B cell (primary cell): ENCODE results near the gene HSPB9. TPM values are rescaled to one million over a fixed set of nuclear protein-coding genes. Genes with fewer than 3 reads are reported as not detected.

Experiments
- ATAC-seq: fragments of 200-7000 bp; cut with Tn5 transposase; one replicate; pipeline ENCODE4 v1.10.0; 2021; ENCODE audit warnings: low read depth, mild to moderate bottlenecking, moderate number of reproducible peaks, moderate library complexity
- CTCF ChIA-PET: fragments of 350-600 bp; sonication (Branson Sonifier 250); formaldehyde crosslinking; loops from one replicate; lab custom pipeline; 2021; ENCODE audit warnings: antibody characterized with exemption, inconsistent platforms; lab: Charles Lee
- POLR2A ChIA-PET: fragments of 350-600 bp; sonication (Branson Sonifier 250); formaldehyde crosslinking; loops from one replicate; lab custom pipeline; 2021; ENCODE audit warnings: antibody characterized with exemption; lab: Charles Lee
- DNase-seq: peaks from one replicate; pipeline ENCODE4 v3.0.0; 2013
- H2AFZ ChIP-seq: 2 replicates; pipeline ENCODE4 v1.6.1; 2012; ENCODE audit warnings: mild to moderate bottlenecking, low read depth, low read length; ENCODE audit not compliant: insufficient read depth, poor library complexity, severe bottlenecking
- H3K27ac ChIP-seq, 2 donors: 1 replicate in 1 of 2; 2 replicates in 1 of 2; pipeline ENCODE4 v1.5.1; 2012 to 2013; ENCODE audit warnings: low read length in 2 of 2, mild to moderate bottlenecking in 2 of 2, moderate library complexity in 1 of 2
- H3K27me3 ChIP-seq, 4 experiments: fragments of 200-600 bp in 1 of 4; sonication (generic) in 1 of 4; replicated peaks in 1 of 4; 1 replicate in 2 of 4; 2 replicates in 2 of 4; pipeline versions ENCODE4 v1.6.1 to v1.7.0; 2013 to 2016; ENCODE audit warnings: low read length in 3 of 4, mild to moderate bottlenecking in 2 of 4, mixed read lengths in 1 of 4, moderate library complexity in 1 of 4; ENCODE audit not compliant: insufficient read depth in 4 of 4, control insufficient read depth in 3 of 4; ENCODE audit errors: control extremely low read depth in 1 of 4
- H3K36me3 ChIP-seq, 2 experiments: replicated peaks in 1 of 2; 1 replicate in 1 of 2; 2 replicates in 1 of 2; pipeline versions ENCODE4 v1.6.1 to v1.7.1; 2013; ENCODE audit warnings: low read length in 1 of 2; ENCODE audit not compliant: insufficient read depth in 2 of 2, control insufficient read depth in 1 of 2; ENCODE audit errors: control extremely low read depth in 1 of 2, extremely low read depth in 1 of 2
- H3K4me1 ChIP-seq, 2 donors: fragments of 200-600 bp in 1 of 2; sonication (generic) in 1 of 2; 1 replicate in 1 of 2; 2 replicates in 1 of 2; pipeline versions ENCODE4 v1.5.1 to v1.6.1; 2013 to 2017; ENCODE audit warnings: low read length in 2 of 2; ENCODE audit not compliant: control insufficient read depth in 2 of 2, insufficient read depth in 2 of 2
- H3K4me2 ChIP-seq: replicated peaks from 2 replicates; pipeline ENCODE3; 2012; ENCODE audit warnings: mild to moderate bottlenecking, low read depth, low read length; ENCODE audit not compliant: poor library complexity, severe bottlenecking
- H3K4me3 ChIP-seq, 5 experiments: fragments of 200-600 bp in 1 of 5; sonication (generic) in 1 of 5; 1 replicate in 3 of 5; 2 replicates in 2 of 5; pipeline versions ENCODE4 v1.5.1 to v1.7.0; 2011 to 2016; ENCODE audit warnings: low read length in 4 of 5, mild to moderate bottlenecking in 4 of 5, low read depth in 2 of 5, control low read depth in 1 of 5, moderate library complexity in 1 of 5; ENCODE audit not compliant: insufficient read depth in 1 of 5; ENCODE audit errors: control extremely low read depth in 1 of 5, extremely low read depth in 1 of 5
- H3K79me2 ChIP-seq: fragments of 200-600 bp; sonication (generic); one replicate; pipeline ENCODE4 v1.6.0; 2016; ENCODE audit warnings: low read length; ENCODE audit not compliant: control insufficient read depth, insufficient read depth
- H3K9ac ChIP-seq: fragments of 200-600 bp; sonication (generic); 2 replicates; pipeline ENCODE4 v1.6.1; 2017; ENCODE audit warnings: mild to moderate bottlenecking, low read length, moderate library complexity
- H3K9me3 ChIP-seq, 3 donors: one replicate each; pipeline versions ENCODE4 v1.6.1 to v1.7.1; 2013; ENCODE audit warnings: low read length in 2 of 3; ENCODE audit not compliant: control insufficient read depth in 2 of 3, insufficient read depth in 1 of 3; ENCODE audit errors: control extremely low read depth in 1 of 3
- H4K20me1 ChIP-seq: 2 replicates; pipeline ENCODE4 v1.6.0; 2012; ENCODE audit warnings: mild to moderate bottlenecking, low read length; ENCODE audit not compliant: insufficient read depth, control insufficient read depth, poor library complexity, severe bottlenecking
- H3K27ac Mint-ChIP-seq: one replicate; pipeline ENCODE4 v1.8.0; 2021; ENCODE audit warnings: mixed read lengths
- H3K27me3 Mint-ChIP-seq: one replicate; pipeline ENCODE4 v1.8.0; 2021; ENCODE audit warnings: mixed read lengths
- H3K4me1 Mint-ChIP-seq: one replicate; pipeline ENCODE4 v1.8.0; 2021; ENCODE audit warnings: mixed read lengths
- H3K4me3 Mint-ChIP-seq: one replicate; pipeline ENCODE4 v1.8.0; 2021; ENCODE audit warnings: mixed read lengths
- H3K9me3 Mint-ChIP-seq: one replicate; pipeline ENCODE4 v1.8.0; 2022; ENCODE audit warnings: mixed read lengths; ENCODE audit not compliant: insufficient read depth
- CTCF ChIP-seq: fragments of 200-600 bp; IDR thresholded peaks from one replicate; pipeline ENCODE4 v1.8.0; 2022; ENCODE audit warnings: antibody characterized with exemption, mild to moderate bottlenecking
- EZH2 ChIP-seq: IDR thresholded peaks from 2 replicates; pipeline ENCODE4 v1.6.1; 2012; ENCODE audit warnings: borderline replicate concordance, low read depth, mild to moderate bottlenecking, moderate library complexity, low read length; ENCODE audit not compliant: insufficient read depth, poor library complexity, severe bottlenecking
- WGBS: methylation state at CpG from one replicate; pipeline ENCODE4 v1.1.5; 2013; ENCODE audit warnings: missing lambda C conversion rate; ENCODE audit not compliant: insufficient coverage; 5-methylcytosine and 5-hydroxymethylcytosine counted together
- intact Hi-C: fragments of 100-400 bp; cut with micrococcal nuclease; formaldehyde crosslinking; loops from one replicate; pipeline ENCODE4 v1.10.0; 2022
- polyA plus RNA-seq: library from polyadenylated mRNA; depleted of rRNA; stranded (reverse); fragments of >200 nt; gene quantifications from 2 replicates; pipeline ENCODE4 v1.2.3, GENCODE V29; 2012
- total RNA-seq, 2 donors: library from RNA; stranded (reverse); fragments of 120-200 nt in 1 of 2; gene quantifications; 1 replicate in 1 of 2; 2 replicates in 1 of 2; pipeline versions ENCODE4 v1.2.3 to v1.2.4, GENCODE V29; 2013 to 2022

Gene HSPB9
- total and polyA plus RNA-seq, 2 donors (not counting 1 experiment from before 2014, with no cell fraction given) = 0.09 TPM; not detected in 1

GRCh38 chr17:42076797-42077559 lies 45.6 kb upstream of the HSPB9 start:
- whole genome bisulfite sequencing = 100% methylated on average over 1 of the region's 4 CpGs
- no peak for DNase-seq
- H3K9me3 Mint-ChIP-seq = no peaks in the 10 kb centered on the region
- ATAC-seq = no peak
- Histone ChIP-seq H4K20me1 (no peaks in the 10 kb centered on the region), H3K4me2 (no peak overlapping the region), H2AFZ (no peak overlapping the region), H3K9me3 (no peaks in the 10 kb centered on the region), H3K4me3 (no peak overlapping the region), H3K79me2 (no peaks in the 10 kb centered on the region), H3K9ac (no peak overlapping the region), H3K4me1 (peaks cover 9 to 10% of the 10 kb centered on the region in 2 donors), H3K27ac (no peak overlapping the region), H3K36me3 (no peaks in the 10 kb centered on the region), H3K27me3 (peaks cover 0 to 22% (median 6%) of the 10 kb centered on the region in 4 experiments)
- CTCF ChIA-PET = interaction anchor here (0.6 to 1.2 kb wide), 3 partner anchors 9 to 47 kb away, joined by 3 to 8 read pairs (median 4); no protein-coding TSS in a partner anchor
- intact Hi-C loops = no loop called here
- H3K27me3 Mint-ChIP-seq = peaks cover 6% of the 10 kb centered on the region
- H3K27ac Mint-ChIP-seq = no peak overlapping the region
- peaks cover 6% of the 10 kb centered on the region for H3K4me1 Mint-ChIP-seq
- H3K4me3 Mint-ChIP-seq = no peak overlapping the region
- TF ChIP-seq CTCF (no peak), EZH2 (no peak)
- POLR2A ChIA-PET = interaction anchor here (1.2 kb wide), 1 partner anchor 110 kb away, joined by 6 read pairs; the partner anchor contains the start of gene CNP

- Histone ChIP-seq H3K4me1 (peaks cover 2 to 3% of the 10 kb centered on the region in 2 donors), H4K20me1 (no peaks in the 10 kb centered on the region), H2AFZ (no peak overlapping the region), H3K27me3 (peaks cover 0 to 15% (median 2%) of the 10 kb centered on the region in 4 experiments), H3K36me3 (no peaks in the 10 kb centered on the region), H3K9ac (no peak overlapping the region), H3K4me3 (no peak overlapping the region), H3K9me3 (no peaks in the 10 kb centered on the region), H3K27ac (no peak overlapping the region), H3K79me2 (no peaks in the 10 kb centered on the region), H3K4me2 (no peak overlapping the region)
- Mint-ChIP-seq H3K4me3 (no peak overlapping the region), H3K27ac (no peak overlapping the region), H3K27me3 (peaks cover 6% of the 10 kb centered on the region), H3K4me1 (peaks cover 3% of the 10 kb centered on the region), H3K9me3 (no peaks in the 10 kb centered on the region)
- DNase-seq = no peak
- ATAC-seq = no peak
- intact Hi-C loops = no loop called here
- CTCF ChIA-PET = no interaction called here
- POLR2A ChIA-PET = no interaction called here
- TF ChIP-seq EZH2 = no peak
- no peak for TF ChIP-seq CTCF
- 97% methylated on average over 5 of the region's 5 CpGs for WGBS
These were observed 44.8 kb upstream of the HSPB9 start for GRCh38 chr17:42077755-42078154.
